HG03159 (cell line): ENCODE measurements around the gene TRIM62.
"Not testable (repeated sequence)": the region's sequence is repeated elsewhere in the genome, so short reads cannot be mapped to it uniquely, and the experiment has no call there.

Experiments
- ATAC-seq: cut with Tn5 transposase; IDR thresholded peaks from one replicate; pipeline ENCODE4 v1.9.1; 2021; ENCODE audit warnings: mild to moderate bottlenecking, moderate library complexity; ENCODE audit not compliant: unreplicated experiment

Gene TRIM62

GRCh38 chr1:33111965-33112364 lies 69.9 kb downstream of the TRIM62 start:
- ATAC-seq = no peak

GRCh38 chr1:33110477-33110876 lies 71.4 kb downstream of the TRIM62 start:
- ATAC-seq = no peak

GRCh38 chr1:33100119-33100415 lies 81.8 kb downstream of the TRIM62 start:
- ATAC-seq = not testable (repeated sequence)

- peak; percentile 65 for ATAC-seq
These were observed 82.3 kb downstream of the TRIM62 start for GRCh38 chr1:33099290-33100118.

- no peak for ATAC-seq
These were observed 83.5 kb downstream of the TRIM62 start for GRCh38 chr1:33098371-33098770.

- ATAC-seq = no peak
These were observed 84.1 kb downstream of the TRIM62 start for GRCh38 chr1:33097762-33098161.

GRCh38 chr1:33097137-33097611 lies 84.7 kb downstream of the TRIM62 start:
- no peak for ATAC-seq

GRCh38 chr1:33096363-33097005 lies 85.4 kb downstream of the TRIM62 start:
- ATAC-seq = no peak
